H1 (cell line): ENCODE measurements around the gene ZNF423. TPM values are rescaled to one million over a fixed set of nuclear protein-coding genes. Genes with fewer than 3 reads are reported as not detected.
A peak's percentile ranks its signal among the peaks of the same experiment; 100 is the strongest.

Source experiments
- CTCF ChIA-PET: fragments of 300-600 bp; sonication (Branson Sonifier 250); formaldehyde crosslinking; loops from one replicate; lab custom pipeline; 2021; ENCODE audit not compliant: partially characterized antibody; lab: Charles Lee
- POLR2A ChIA-PET: fragments of 300-600 bp; sonication (Branson Sonifier 250); formaldehyde crosslinking; loops from one replicate; lab custom pipeline; 2021; ENCODE audit warnings: inconsistent platforms; ENCODE audit not compliant: partially characterized antibody; lab: Charles Lee
- DNase-seq, 2 experiments: peaks; one replicate each; pipeline versions ENCODE4 v3.0.0 to v3.0.0-alpha.2; 2010 to 2022; ENCODE audit warnings: low spot score in 2 of 2, low read depth in 1 of 2, mixed read lengths in 1 of 2
- FAIRE-seq: peaks from 2 replicates; lab custom pipeline; 2011; peaks lifted over from hg19 to GRCh38; lab: Jason Lieb, UNC
- H2AFZ ChIP-seq: 2 replicates; pipeline ENCODE4 v1.8.1; 2012; ENCODE audit warnings: low read length, inconsistent platforms
- H2AK5ac ChIP-seq: 2 replicates; pipeline ENCODE4 v1.6.1; 2013; ENCODE audit warnings: low read depth, low read length
- H2BK120ac ChIP-seq: replicated peaks from 2 replicates; pipeline ENCODE3; 2013; ENCODE audit warnings: low read depth, low read length, inconsistent platforms
- H2BK12ac ChIP-seq: 2 replicates; pipeline ENCODE4 v1.6.1; 2013; ENCODE audit warnings: low read depth, low read length
- H2BK15ac ChIP-seq: 2 replicates; pipeline ENCODE4 v1.6.1; 2013; ENCODE audit warnings: low read length
- H2BK20ac ChIP-seq: 2 replicates; pipeline ENCODE4 v1.6.1; 2013; ENCODE audit warnings: low read length
- H2BK5ac ChIP-seq: 2 replicates; pipeline ENCODE4 v1.6.1; 2013; ENCODE audit warnings: low read depth, low read length
- H3K14ac ChIP-seq: 2 replicates; pipeline ENCODE4 v1.6.1; 2013; ENCODE audit warnings: inconsistent platforms; ENCODE audit not compliant: insufficient read length
- H3K18ac ChIP-seq: 2 replicates; pipeline ENCODE4 v1.6.1; 2013; ENCODE audit warnings: low read length; ENCODE audit errors: extremely low read depth
- H3K23ac ChIP-seq: 2 replicates; pipeline ENCODE4 v1.6.1; 2013; ENCODE audit warnings: inconsistent platforms; ENCODE audit not compliant: insufficient read length
- H3K23me2 ChIP-seq: 2 replicates; pipeline ENCODE4 v1.6.1; 2013; ENCODE audit warnings: low read depth, low read length
- H3K27ac ChIP-seq: 2 replicates; pipeline ENCODE4 v1.6.1; 2011; ENCODE audit warnings: low read depth, low read length, inconsistent platforms
- H3K27me3 ChIP-seq, 4 experiments: replicated peaks in 1 of 4; 1 replicate in 1 of 4; 2 replicates in 3 of 4; pipeline versions ENCODE4 v1.6.1 to v1.8.1; 2011 to 2013; ENCODE audit warnings: low read length in 3 of 4, mild to moderate bottlenecking in 3 of 4, inconsistent platforms in 2 of 4, mixed read lengths in 2 of 4, moderate library complexity in 1 of 4; ENCODE audit not compliant: control insufficient read depth in 3 of 4, insufficient read depth in 3 of 4; ENCODE audit errors: extremely low read depth in 1 of 4
- H3K36me3 ChIP-seq, 4 experiments: 2 replicates each; pipeline versions ENCODE4 v1.6.1 to v1.8.1; 2011 to 2013; ENCODE audit warnings: mild to moderate bottlenecking in 4 of 4, low read length in 3 of 4, moderate library complexity in 2 of 4, control low read depth in 1 of 4, inconsistent platforms in 1 of 4; ENCODE audit not compliant: insufficient read depth in 4 of 4, control insufficient read depth in 2 of 4
- H3K4ac ChIP-seq: replicated peaks from 2 replicates; pipeline ENCODE3; 2013; ENCODE audit warnings: low read length, low read depth, mixed read lengths, inconsistent platforms; ENCODE audit not compliant: insufficient read length
- H3K4me1 ChIP-seq, 4 experiments: replicated peaks in 1 of 4; 1 replicate in 1 of 4; 2 replicates in 3 of 4; pipeline versions ENCODE4 v1.6.1 to v1.8.1; 2011 to 2013; ENCODE audit warnings: low read length in 3 of 4, inconsistent platforms in 2 of 4, mixed read lengths in 1 of 4; ENCODE audit not compliant: insufficient read depth in 4 of 4, control insufficient read depth in 3 of 4
- H3K4me2 ChIP-seq, 2 experiments: 2 replicates each; pipeline versions ENCODE4 v1.6.1 to v1.8.1; 2011 to 2013; ENCODE audit warnings: low read depth in 2 of 2, low read length in 2 of 2, control low read depth in 1 of 2, inconsistent platforms in 1 of 2, mild to moderate bottlenecking in 1 of 2; ENCODE audit not compliant: insufficient read depth in 1 of 2
- H3K4me3 ChIP-seq, 4 experiments: fragments of 200-600, 300-600 bp in 1 of 4; sonication (generic), shearing (Covaris generic), sonication (Bioruptor Twin) in 1 of 4; 2 replicates each; pipeline versions ENCODE4 v1.5.1 to v1.8.1; 2011 to 2016; ENCODE audit warnings: low read length in 4 of 4, low read depth in 3 of 4, control low read depth in 2 of 4, inconsistent platforms in 2 of 4, mild to moderate bottlenecking in 2 of 4, mixed read lengths in 1 of 4, moderate library complexity in 1 of 4; ENCODE audit not compliant: insufficient read depth in 2 of 4; ENCODE audit errors: extremely low read depth in 1 of 4
- H3K56ac ChIP-seq: replicated peaks from 2 replicates; pipeline ENCODE3; 2013; ENCODE audit warnings: low read depth, mild to moderate bottlenecking, mixed read lengths, low read length, inconsistent platforms; ENCODE audit not compliant: insufficient read length
- H3K79me1 ChIP-seq: 2 replicates; pipeline ENCODE4 v1.6.1; 2013; ENCODE audit warnings: low read depth, low read length, control low read depth
- H3K79me2 ChIP-seq, 2 experiments: 2 replicates each; pipeline versions ENCODE4 v1.6.1 to v1.8.1; 2012 to 2013; ENCODE audit warnings: low read length in 2 of 2, mild to moderate bottlenecking in 2 of 2, inconsistent platforms in 1 of 2; ENCODE audit not compliant: insufficient read depth in 2 of 2, control insufficient read depth in 1 of 2
- H3K9ac ChIP-seq, 4 experiments: replicated peaks in 1 of 4; 1 replicate in 1 of 4; 2 replicates in 3 of 4; pipeline versions ENCODE4 v1.6.1 to v1.8.1; 2011 to 2013; ENCODE audit warnings: low read depth in 3 of 4, low read length in 3 of 4, control low read depth in 2 of 4, mild to moderate bottlenecking in 2 of 4, moderate library complexity in 2 of 4, inconsistent platforms in 1 of 4; ENCODE audit errors: extremely low read depth in 1 of 4
- H3K9me3 ChIP-seq, 2 experiments: 2 replicates each; pipeline versions ENCODE4 v1.6.1 to v1.8.1; 2012 to 2013; ENCODE audit warnings: mild to moderate bottlenecking in 2 of 2, moderate library complexity in 2 of 2, control low read depth in 1 of 2, inconsistent platforms in 1 of 2, low read depth in 1 of 2, low read length in 1 of 2, mixed read lengths in 1 of 2; ENCODE audit not compliant: insufficient read depth in 2 of 2
- H4K20me1 ChIP-seq, 2 experiments: replicated peaks in 1 of 2; 2 replicates each; pipeline versions ENCODE3 to v1.8.1; 2011 to 2013; ENCODE audit warnings: inconsistent platforms in 2 of 2, low read length in 2 of 2, mild to moderate bottlenecking in 1 of 2; ENCODE audit not compliant: insufficient read depth in 2 of 2, control insufficient read depth in 1 of 2
- H4K5ac ChIP-seq: 2 replicates; pipeline ENCODE4 v1.6.1; 2013; ENCODE audit warnings: low read length, low read depth, mixed read lengths, inconsistent platforms; ENCODE audit not compliant: insufficient read length
- H4K8ac ChIP-seq: 2 replicates; pipeline ENCODE4 v1.8.0; 2013; ENCODE audit warnings: mild to moderate bottlenecking, moderate library complexity, low read length, inconsistent platforms; ENCODE audit not compliant: insufficient read depth; ENCODE audit errors: extremely low read depth
- H4K91ac ChIP-seq: replicated peaks from 2 replicates; pipeline ENCODE3; 2013; ENCODE audit warnings: low read length, mixed read lengths, inconsistent platforms; ENCODE audit not compliant: insufficient read length
- CHD1 ChIP-seq: IDR thresholded peaks from 2 replicates; pipeline ENCODE4 v1.6.1; 2012; ENCODE audit warnings: low read depth, low read length, improper control_type of control experiment
- CTBP2 ChIP-seq: IDR thresholded peaks from 2 replicates; pipeline ENCODE4 v1.7.0; 2011; ENCODE audit warnings: borderline replicate concordance, mild to moderate bottlenecking, moderate library complexity, mixed read lengths, low read length; ENCODE audit not compliant: insufficient read depth, insufficient read length
- GTF2F1 ChIP-seq: IDR thresholded peaks from 2 replicates; pipeline ENCODE4 v1.6.1; 2012; ENCODE audit warnings: low read depth, low read length, improper control_type of control experiment, borderline replicate concordance
- RFX5 ChIP-seq: IDR thresholded peaks from 2 replicates; pipeline ENCODE4 v1.6.1; 2011; ENCODE audit warnings: low read depth, low read length, improper control_type of control experiment, borderline replicate concordance
- WGBS, 2 experiments: shearing (Covaris generic) in 1 of 2; methylation state at CpG; one replicate each; pipeline versions ENCODE4 v1.1.6 to v1.1.7; 2013 to 2015; ENCODE audit warnings: low lambda C conversion rate in 2 of 2, mixed read lengths in 2 of 2, inconsistent platforms in 1 of 2, low coverage in 1 of 2, missing lambda C conversion rate in 1 of 2; ENCODE audit not compliant: insufficient replicate concordance in 2 of 2, insufficient coverage in 1 of 2, insufficient read length in 1 of 2; ENCODE audit errors: extremely low coverage in 1 of 2, missing lambda C conversion rate in 1 of 2; 5-methylcytosine and 5-hydroxymethylcytosine counted together
- polyA plus RNA-seq, 7 experiments: library from polyadenylated mRNA; depleted of rRNA in 3 of 7; stranded (reverse) in 5 of 7; unstranded in 2 of 7; fragments of >200 nt in 5 of 7; fragments of 200-250 nt in 2 of 7; gene quantifications; 1 replicate in 5 of 7; 2 replicates in 1 of 7; 4 replicates in 1 of 7; pipeline versions ENCODE4 v1.2.1 to v1.2.3, GENCODE V29; 2011 to 2013; ENCODE audit warnings: missing spikeins in 2 of 7, mixed read lengths in 2 of 7
- total RNA-seq: library from RNA; stranded (reverse); fragmentation: NEBNext Ultra II Directional; extraction: Animal tissue kit (Norgen Biotek cat#: 25700); gene quantifications from 2 replicates; pipeline ENCODE4 v1.2.1, GENCODE V29; 2021
- TF ChIP-seq, protein P1 (sequence below): IDR thresholded peaks from 2 replicates; pipeline ENCODE4 v1.6.1; 2011; ENCODE audit warnings: low read length, improper control_type of control experiment

The ZNF423 gene
- total and polyA plus RNA-seq, 2 of the 8 experiments (the other 6 are each of a cell fraction or from before 2014, with no cell fraction given): 38.2 to 52.3 TPM

DNA sequence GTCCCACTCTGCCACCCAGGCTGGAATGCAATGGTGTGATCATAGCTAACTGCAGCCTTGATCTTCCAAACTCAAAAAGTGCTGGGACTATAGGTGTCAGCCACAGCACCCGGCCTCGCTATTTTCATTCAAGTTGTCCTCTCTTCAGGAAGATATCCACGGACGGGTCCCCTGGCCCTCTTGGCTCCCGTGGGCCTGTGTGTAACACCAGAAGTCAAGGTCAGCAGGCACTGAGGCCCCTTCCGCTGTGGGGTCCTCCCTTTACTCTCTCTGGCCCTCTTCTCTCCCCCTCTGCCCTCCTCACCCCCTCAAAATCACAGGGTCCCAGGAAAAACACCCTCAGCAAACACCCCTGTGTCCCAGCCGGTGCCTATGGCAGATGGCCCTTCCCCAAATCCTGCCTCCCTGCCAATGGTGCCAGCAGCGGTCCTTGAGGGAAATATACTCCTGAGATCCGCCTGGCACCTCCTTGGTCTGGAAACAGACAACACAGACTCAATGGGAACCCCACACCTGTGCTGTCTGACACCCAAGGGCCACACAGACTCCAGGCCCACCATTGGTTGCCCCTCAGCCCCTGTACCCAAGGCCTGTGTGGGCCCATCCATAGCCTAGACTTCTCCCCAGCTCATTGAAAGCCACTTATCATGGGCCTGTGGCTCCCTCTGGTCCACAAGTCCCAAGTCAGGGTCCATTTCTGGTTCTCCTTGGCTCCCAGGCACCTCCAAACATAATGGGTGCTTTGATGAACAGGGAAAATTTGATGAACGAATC, 221.5 kb downstream of the ZNF423 start:
- no peak overlapping the region for H2BK15ac ChIP-seq
- peak in 1 of 2 experiments; percentile 33 for DNase-seq
- no peak overlapping the region for H3K23ac ChIP-seq
- H3K9me3 ChIP-seq: peaks cover 0 to 3% of the 10 kb centered on the region in 2 experiments; a peak in 1 of 4 replicates
- no peaks in the 10 kb centered on the region for H3K27me3 ChIP-seq
- no peak overlapping the region for H2BK120ac ChIP-seq
- no peak overlapping the region for H3K9ac ChIP-seq
- no peak overlapping the region for H3K14ac ChIP-seq
- H2BK20ac ChIP-seq: no peak overlapping the region
- no peaks in the 10 kb centered on the region for H3K23me2 ChIP-seq
- ChIA-PET POLR2A (no interaction called here), CTCF (interaction anchor here (0.7 to 0.8 kb wide), 2 partner anchors 19 to 44 kb away, joined by 3 to 5 read pairs; no protein-coding TSS in a partner anchor)
- H4K5ac ChIP-seq: no peak overlapping the region
- H2AK5ac ChIP-seq: no peak overlapping the region
- H2BK12ac ChIP-seq: no peak overlapping the region
- no peak overlapping the region for H3K4ac ChIP-seq
- H3K4me2 ChIP-seq: no peak overlapping the region
- peaks cover 0 to 3% of the 10 kb centered on the region in 2 experiments; a peak in 1 of 4 replicates for H3K79me2 ChIP-seq
- H3K56ac ChIP-seq: no peak overlapping the region
- no peak overlapping the region for H3K4me3 ChIP-seq
- H3K36me3 ChIP-seq: peaks cover 14 to 30% (median 24%) of the 10 kb centered on the region in 4 experiments
- no peak overlapping the region for H3K18ac ChIP-seq
- peaks cover 0 to 18% of the 10 kb centered on the region in 2 experiments for H4K20me1 ChIP-seq
- no peak for FAIRE-seq
- peaks cover 2% of the 10 kb centered on the region for H3K79me1 ChIP-seq
- H2BK5ac ChIP-seq: no peak overlapping the region; the same call in 1 of the 2 replicates
- H3K4me1 ChIP-seq: peaks cover 0 to 6% (median 3%) of the 10 kb centered on the region in 4 experiments; a peak in 6 of 7 replicates
- H4K91ac ChIP-seq: no peak overlapping the region
- no peak overlapping the region for H3K27ac ChIP-seq
- H4K8ac ChIP-seq: no peak overlapping the region
- no peak overlapping the region for H2AFZ ChIP-seq
- WGBS, 2 experiments: 81% methylated on average over 10 of the region's 10 CpGs; no CpG with 5 or more reads in 1 of the 2 experiments
- TF ChIP-seq, protein P1, sequence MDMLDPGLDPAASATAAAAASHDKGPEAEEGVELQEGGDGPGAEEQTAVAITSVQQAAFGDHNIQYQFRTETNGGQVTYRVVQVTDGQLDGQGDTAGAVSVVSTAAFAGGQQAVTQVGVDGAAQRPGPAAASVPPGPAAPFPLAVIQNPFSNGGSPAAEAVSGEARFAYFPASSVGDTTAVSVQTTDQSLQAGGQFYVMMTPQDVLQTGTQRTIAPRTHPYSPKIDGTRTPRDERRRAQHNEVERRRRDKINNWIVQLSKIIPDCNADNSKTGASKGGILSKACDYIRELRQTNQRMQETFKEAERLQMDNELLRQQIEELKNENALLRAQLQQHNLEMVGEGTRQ: no peak
- no peak for TF ChIP-seq RFX5
- TF ChIP-seq CTBP2: no peak
- TF ChIP-seq CHD1: no peak
- TF ChIP-seq GTF2F1: no peak
- TF ChIP-seq, all 59 proteins: peak for 0
